SH-SY5Y (cell line): ENCODE measurements around the gene MYO1D.

Experiments used
- GATA2 ChIP-seq: IDR thresholded peaks from 2 replicates; pipeline ENCODE4 v1.6.1; 2011; ENCODE audit warnings: mild to moderate bottlenecking, low read depth, low read length
- GATA3 ChIP-seq: IDR thresholded peaks from 2 replicates; pipeline ENCODE4 v1.6.1; 2011; ENCODE audit warnings: low read depth, mild to moderate bottlenecking, low read length, moderate library complexity

DNA sequence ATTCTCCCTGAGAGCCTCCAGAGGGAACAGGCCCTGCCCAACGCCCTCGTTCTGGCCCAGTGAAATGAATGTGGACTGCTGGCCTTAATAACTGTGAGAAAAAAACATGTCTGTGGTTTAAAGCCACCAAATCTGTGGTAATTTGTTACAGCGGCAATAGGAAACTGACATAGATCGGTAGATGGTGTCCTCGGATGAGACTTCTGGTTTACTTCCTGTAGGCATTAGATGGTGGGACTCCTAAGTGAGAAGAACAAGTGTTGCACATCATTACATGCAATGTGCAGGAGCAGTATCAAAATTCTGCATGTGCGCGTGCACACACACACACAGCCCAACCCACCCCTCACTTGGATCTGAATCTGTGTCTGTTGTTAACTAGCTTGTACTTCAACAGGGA is 348.1 kb downstream of the MYO1D start:
- TF ChIP-seq GATA3 (no peak), GATA2 (no peak)
